Measurements from ENCODE around the gene PCDHA13.
"Not testable (repeated sequence)": the region's sequence is repeated elsewhere in the genome, so short reads cannot be mapped to it uniquely, and the experiment has no call there.

The PCDHA13 gene

DNA sequence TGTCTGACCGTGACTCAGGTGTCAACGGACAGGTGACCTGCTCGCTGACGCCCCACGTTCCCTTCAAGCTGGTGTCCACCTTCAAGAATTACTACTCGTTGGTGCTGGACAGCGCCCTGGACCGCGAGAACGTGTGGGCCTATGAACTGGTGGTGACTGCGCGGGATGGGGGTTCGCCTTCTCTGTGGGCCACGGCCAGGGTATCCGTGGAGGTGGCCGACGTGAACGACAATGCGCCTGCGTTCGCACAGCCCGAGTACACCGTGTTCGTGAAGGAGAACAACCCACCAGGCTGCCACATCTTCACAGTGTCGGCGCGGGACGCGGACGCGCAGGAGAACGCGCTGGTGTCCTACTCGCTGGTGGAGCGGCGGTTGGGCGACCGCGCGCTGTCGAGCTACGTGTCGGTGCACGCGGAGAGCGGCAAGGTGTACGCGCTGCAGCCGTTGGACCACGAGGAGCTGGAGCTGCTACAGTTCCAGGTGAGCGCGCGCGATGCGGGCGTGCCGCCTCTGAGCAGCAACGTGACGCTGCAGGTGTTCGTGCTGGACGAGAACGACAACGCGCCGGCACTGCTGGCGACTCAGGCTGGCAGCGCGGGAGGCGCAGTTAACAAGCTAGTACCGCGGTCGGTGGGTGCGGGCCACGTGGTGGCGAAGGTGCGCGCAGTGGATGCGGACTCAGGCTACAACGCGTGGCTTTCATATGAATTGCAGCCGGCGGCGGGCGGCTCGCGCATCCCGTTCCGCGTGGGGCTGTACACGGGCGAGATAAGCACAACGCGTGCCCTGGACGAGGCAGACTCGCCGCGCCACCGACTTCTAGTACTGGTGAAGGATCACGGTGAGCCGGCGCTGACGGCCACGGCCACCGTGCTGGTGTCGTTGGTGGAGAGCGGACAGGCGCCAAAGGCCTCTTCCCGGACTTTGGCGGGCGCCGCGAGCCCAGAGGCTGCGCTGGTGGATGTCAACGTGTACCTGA is 11.4 kb upstream of the PCDHA13 start:
- no peak for DNase-seq

DNA sequence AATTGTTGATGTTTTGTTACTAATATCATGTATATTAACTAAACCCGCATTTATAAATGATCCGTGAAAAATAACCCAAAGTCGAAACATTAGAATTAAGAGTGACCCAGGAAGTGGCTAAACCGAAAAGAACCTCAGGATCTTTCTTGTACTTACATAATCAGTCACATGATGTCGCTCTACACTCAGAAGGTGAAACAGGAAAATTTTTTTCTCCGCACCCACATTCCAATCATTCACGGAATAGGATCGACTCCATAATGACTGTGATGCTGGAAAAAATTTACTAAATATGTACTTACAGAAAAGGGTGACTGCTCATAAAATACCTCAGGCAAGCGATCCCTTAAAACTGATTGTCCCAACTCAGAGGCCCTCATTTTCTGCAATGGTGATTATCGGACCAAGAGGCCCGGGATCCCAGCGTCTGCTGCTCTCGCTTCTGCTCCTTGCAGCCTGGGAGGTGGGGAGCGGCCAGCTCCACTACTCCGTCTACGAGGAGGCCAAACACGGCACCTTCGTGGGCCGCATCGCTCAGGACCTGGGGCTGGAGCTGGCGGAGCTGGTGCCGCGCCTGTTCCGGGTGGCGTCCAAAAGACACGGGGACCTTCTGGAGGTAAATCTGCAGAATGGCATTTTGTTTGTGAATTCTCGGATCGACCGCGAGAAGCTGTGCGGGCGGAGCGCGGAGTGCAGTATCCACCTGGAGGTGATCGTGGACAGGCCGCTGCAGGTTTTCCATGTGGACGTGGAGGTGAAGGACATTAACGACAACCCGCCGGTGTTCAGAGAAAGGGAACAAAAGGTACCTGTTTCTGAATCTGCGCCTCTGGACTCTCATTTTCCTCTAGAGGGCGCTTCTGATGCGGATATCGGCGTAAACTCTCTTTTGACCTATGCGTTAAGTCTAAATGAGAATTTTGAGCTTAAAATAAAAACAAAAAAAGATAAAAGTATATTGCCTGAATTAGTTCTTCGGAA is 6.5 kb upstream of the PCDHA13 start, which contains the start of gene PCDHA12:
PCDHA12 (plus strand) TSS at position 224 of the 981 bp plus-strand sequence; CDS start at position 389, 165 bp downstream.
- no peak for DNase-seq

DNA sequence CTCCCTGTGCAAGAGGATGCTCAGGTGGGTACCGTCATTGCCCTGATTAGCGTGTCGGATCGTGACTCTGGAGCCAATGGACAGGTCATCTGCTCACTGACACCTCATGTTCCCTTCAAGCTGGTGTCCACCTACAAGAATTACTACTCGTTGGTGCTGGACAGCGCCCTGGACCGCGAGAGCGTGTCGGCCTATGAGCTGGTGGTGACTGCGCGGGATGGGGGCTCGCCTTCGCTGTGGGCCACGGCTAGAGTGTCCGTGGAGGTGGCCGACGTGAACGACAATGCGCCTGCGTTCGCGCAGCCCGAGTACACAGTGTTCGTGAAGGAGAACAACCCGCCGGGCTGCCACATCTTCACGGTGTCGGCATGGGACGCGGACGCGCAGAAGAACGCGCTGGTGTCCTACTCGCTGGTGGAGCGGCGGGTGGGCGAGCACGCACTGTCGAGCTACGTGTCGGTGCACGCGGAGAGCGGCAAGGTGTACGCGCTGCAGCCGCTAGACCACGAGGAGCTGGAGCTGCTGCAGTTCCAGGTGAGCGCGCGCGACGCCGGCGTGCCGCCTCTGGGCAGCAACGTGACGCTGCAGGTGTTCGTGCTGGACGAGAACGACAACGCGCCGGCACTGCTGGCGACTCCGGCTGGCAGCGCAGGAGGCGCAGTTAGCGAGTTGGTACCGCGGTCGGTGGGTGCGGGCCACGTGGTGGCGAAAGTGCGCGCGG is 5.2 kb upstream of the PCDHA13 start:
- not testable (repeated sequence) for DNase-seq

DNA sequence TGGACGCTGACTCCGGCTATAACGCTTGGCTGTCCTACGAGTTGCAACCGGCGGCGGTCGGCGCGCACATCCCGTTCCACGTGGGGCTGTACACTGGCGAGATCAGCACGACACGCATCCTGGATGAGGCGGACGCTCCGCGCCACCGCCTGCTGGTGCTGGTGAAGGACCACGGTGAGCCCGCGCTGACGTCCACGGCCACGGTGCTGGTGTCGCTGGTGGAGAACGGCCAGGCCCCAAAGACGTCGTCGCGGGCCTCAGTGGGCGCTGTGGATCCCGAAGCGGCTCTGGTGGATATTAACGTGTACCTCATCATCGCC is 4.7 kb upstream of the PCDHA13 start:
- no peak for DNase-seq

DNA sequence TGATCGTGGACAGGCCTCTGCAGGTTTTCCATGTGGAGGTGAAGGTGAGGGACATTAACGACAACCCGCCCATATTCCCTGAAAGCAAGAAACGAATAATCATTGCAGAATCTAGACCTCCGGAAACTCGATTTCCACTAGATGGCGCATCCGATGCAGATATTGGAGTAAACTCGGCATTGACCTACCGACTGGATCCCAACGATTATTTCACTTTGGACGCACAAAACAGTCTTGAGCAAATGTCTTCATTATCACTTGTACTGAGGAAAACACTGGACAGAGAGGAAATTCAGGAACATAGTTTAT is 621 bp downstream of the PCDHA13 start:
- DNase-seq = no peak

DNA sequence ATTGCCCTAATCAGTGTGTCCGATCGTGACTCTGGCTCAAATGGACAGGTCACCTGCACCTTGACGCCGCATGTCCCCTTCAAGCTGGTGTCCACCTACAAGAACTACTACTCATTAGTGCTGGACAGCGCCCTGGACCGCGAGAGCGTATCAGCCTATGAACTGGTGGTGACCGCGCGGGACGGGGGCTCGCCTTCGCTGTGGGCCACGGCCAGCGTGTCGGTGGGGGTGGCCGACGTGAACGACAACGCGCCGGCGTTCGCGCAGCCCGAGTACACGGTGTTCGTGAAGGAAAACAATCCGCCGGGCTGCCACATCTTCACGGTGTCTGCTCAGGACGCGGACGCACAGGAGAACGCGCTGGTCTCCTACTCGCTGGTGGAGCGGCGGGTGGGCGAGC is 1.4 kb downstream of the PCDHA13 start:
- no peak for DNase-seq

DNA sequence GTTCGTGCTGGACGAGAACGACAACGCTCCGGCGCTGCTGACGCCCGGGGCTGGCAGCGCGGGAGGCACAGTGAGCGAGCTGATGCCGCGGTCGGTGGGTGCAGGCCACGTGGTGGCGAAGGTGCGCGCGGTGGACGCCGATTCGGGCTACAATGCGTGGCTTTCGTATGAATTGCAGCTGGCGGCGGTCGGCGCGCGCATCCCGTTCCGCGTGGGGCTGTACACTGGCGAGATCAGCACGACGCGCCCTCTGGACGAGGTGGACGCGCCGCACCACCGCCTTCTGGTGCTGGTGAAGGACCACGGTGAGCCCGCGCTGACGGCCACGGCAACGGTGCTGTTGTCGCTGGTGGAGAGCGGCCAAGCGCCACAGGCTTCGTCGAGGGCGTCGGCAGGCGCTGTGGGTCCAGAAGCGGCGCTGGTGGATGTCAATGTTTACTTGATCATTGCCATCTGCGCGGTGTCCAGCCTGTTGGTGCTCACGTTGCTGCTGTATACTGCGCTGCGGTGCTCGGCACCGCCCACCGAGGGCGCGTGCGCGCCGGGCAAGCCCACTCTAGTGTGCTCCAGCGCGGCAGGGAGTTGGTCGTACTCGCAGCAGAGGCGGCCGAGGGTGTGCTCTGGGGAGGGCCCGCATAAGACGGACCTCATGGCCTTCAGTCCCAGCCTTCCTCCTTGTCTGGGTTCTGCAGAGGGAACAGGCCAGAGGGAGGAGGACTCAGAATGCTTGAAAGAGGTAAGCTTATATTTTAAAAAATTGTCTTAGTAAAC is 2.2 kb downstream of the PCDHA13 start:
- DNase-seq = no peak

DNA sequence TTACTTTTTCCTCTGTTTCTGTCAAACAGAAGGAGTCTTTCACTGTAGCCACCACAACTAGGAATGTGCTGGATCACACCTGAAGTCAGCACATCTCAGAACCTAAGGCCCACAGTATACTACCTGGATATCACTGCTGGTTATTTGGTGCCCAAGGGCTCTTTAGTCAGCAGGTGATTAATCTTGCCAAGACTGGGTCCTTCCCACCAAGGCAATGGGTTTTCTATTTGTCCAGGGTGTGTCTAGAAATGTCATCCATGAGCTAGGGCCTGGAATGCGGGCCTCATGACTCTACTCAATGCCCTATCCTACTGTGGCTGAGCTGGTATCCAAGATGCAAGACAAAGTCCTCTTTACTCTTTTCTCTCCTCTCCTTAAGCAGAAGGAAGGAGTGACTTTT is 34.4 kb downstream of the PCDHA13 start:
- no peak for DNase-seq

DNA sequence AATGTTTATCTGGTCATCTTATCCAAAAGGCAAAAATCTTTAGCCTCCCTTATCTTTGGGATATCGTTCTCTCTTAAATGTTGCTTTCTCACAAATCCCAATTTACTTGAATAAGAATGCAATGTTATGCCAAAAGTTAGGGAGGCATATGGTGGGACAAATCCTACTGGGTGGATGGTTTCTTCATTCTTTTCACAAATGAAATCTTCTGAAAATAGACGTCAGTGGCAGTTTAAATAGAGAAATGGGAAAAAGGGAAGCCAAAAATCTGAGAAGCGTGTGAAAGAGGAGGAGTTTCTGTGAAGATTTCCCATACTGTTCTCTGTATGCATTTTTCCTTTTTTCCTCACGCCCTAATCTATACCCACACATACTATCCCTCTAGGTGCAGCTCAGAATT is 41.7 kb downstream of the PCDHA13 start:
- DNase-seq = no peak

DNA sequence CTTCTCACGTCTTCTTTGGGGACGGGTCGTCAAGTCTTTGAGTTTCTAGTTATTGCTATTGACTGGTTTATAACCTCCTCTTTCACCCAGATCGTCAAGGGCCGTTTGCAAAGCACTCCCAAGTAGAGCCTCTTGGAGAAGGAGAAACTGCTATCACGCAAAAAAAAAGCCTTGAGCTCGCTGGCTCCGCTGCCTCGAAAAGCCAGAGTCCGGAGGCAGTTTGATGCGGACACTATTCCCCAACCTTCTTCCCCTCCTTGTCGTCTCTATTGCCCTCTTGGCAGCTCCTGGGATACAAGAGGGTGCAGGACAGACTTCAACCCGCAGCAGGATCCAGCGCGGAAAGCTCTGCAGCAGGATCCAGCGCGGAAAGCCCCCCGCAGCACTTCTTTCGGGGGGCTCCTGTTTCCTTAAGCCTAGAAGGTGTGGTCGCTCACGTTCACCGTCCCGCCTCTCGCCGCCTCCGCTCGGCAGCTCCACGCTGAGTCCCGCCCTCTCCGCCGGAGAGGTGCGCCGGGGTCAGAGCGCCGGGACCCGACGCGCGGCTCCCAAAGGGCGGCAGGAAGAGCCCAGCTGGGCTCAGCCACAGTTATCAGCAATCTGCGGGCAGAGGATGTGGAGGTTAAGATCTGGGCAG is 44.0 kb downstream of the PCDHA13 start, which contains the start of gene PCDHAC1:
PCDHAC1 (plus strand) TSS at position 494 of the 637 bp plus-strand sequence. CDS start 594 bp downstream, outside the sequence.
- no peak for DNase-seq

DNA sequence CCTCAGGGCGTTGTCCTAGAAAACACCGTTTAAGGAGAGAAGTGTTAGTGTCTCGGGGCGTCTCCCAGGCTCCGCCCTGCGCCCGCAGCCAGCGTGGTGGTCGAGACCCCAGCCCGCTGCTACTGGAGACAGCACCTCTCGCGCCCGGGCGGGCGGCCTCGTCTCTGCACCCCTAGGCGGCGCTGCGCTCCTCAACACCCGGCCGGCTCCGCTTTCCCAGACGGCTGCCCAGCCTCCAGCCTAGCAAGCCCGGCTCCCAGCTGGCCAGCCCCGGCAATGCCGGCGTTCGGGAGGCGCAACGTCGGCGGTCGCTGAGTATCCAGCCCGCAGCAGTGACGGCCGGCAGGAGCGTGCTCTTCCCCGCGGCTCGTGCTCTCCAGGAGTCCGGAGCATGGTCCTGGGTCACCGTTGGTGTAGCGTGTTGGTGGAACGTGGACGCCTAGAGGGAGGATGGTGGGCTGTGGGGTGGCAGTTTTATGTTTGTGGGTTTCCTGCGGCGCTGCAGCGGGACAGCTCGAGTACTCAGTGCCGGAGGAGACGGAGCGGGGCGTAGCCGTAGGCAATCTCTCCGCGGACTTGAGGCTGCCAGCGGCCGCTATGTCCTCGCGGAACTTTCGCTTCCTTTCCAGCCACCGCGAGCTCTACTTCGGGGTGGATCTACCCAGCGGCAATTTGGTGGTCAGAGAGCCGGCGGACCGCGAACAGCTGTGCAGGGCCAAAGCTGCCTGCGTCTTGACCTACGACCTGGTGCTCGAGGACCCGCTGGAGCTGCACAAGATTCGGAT is 44.7 kb downstream of the PCDHA13 start:
- no peak for DNase-seq

DNA sequence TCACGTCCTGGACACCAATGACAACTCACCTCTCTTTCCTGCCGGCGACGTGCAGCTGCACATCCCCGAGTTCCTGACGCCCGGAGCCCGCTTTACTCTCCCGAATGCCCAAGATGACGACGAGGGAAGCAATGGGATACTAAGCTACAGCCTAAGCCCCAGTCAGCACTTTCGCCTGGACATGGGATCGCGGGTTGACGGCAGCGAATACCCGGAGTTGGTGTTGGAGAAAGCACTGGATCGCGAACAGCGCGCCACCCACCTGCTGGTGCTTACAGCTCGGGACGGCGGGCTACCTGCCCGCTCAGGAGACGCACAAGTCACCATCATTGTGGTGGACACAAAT is 45.3 kb downstream of the PCDHA13 start:
- DNase-seq = no peak
